ENCODE data around the gene CBLL2.

Gene CBLL2, protein sequence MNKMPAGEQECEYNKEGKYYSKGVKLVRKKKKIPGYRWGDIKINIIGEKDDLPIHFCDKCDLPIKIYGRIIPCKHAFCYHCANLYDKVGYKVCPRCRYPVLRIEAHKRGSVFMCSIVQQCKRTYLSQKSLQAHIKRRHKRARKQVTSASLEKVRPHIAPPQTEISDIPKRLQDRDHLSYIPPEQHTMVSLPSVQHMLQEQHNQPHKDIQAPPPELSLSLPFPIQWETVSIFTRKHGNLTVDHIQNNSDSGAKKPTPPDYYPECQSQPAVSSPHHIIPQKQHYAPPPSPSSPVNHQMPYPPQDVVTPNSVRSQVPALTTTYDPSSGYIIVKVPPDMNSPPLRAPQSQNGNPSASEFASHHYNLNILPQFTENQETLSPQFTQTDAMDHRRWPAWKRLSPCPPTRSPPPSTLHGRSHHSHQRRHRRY

DNA sequence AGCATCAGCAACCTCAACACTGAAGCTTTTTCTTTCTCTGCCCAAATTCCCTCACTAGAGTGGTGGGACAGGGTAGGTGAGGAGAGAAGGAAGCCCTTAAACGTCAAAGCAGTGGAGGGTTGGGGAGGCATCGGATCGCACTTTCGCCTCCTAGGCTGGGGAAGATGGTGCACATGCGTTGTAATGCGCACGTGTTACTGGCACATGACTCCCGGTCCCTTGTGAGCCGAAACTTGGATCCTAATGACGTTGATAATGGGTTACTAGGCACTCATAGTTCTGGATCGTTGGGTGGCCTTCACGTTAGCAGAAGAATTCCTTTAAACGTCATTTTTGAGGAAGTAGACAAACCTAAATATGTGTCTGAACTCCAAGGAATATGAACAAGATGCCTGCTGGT lies at the start of gene CBLL2:
Gene CBLL2, plus strand, starts transcription at position 301 of the 400 bp plus-strand sequence. Its CDS starts 79 bp downstream, at position 380.
- Histone ChIP-seq H3K9ac (ENCODE audit: low read length) (no peak within 1 kb of the TSS), H3K9me2 (replicated peaks; ENCODE audit: insufficient read depth, low read length) (no peaks in the 10 kb centered on the region), H3K79me2 (ENCODE audit: insufficient read depth, low read length) (no peaks in the 10 kb centered on the region), H2AFZ (ENCODE audit: low read depth, low read length, severe bottlenecking) (no peak within 1 kb of the TSS), H4K20me1 (ENCODE audit: low read depth, low read length) (no peaks in the 10 kb centered on the region), H3F3A (ENCODE audit: insufficient read depth) (no peaks in the 10 kb centered on the region), H3K36me3 (ENCODE audit: low read length) (no peaks in the 10 kb centered on the region), H3K4me2 (ENCODE audit: low read depth, low read length, poor library complexity, severe bottlenecking) (no peak within 1 kb of the TSS), H3K4me3 (ENCODE audit: insufficient read depth, low read length, poor library complexity, severe bottlenecking) (no peak within 1 kb of the TSS), H3K27me3 (ENCODE audit: low read length) (no peaks in the 10 kb centered on the region), H3K9me3 (ENCODE audit: insufficient read depth, low read length) (no peaks in the 10 kb centered on the region), H3K27ac (ENCODE audit: low read depth, low read length) (no peak within 1 kb of the TSS)
- no peak for TF ChIP-seq CTCF (IDR thresholded peaks at IDR 0.05; ENCODE audit: insufficient read depth, low read length, poor library complexity, severe bottlenecking)
- no peak for TF ChIP-seq EZH2phosphoT487 (conservative IDR thresholded peaks at IDR 0.05; ENCODE audit: low read length)

GRCh38 chrX:22234380-22234779 lies 38.3 kb upstream of the CBLL2 start:
- H3K4me2 ChIP-seq (ENCODE audit: low read depth, low read length, poor library complexity, severe bottlenecking) = no peak overlapping the region
- H3F3A ChIP-seq (ENCODE audit: insufficient read depth) = no peaks in the 10 kb centered on the region
- H3K4me3 ChIP-seq (ENCODE audit: insufficient read depth, low read length, poor library complexity, severe bottlenecking) = no peak overlapping the region
- H3K9me3 ChIP-seq (ENCODE audit: insufficient read depth, low read length) = no peaks in the 10 kb centered on the region
- no peaks in the 10 kb centered on the region for H4K20me1 ChIP-seq (ENCODE audit: low read depth, low read length)
- H3K9ac ChIP-seq (ENCODE audit: low read length) = no peak overlapping the region
- H3K27me3 ChIP-seq (ENCODE audit: low read length) = no peaks in the 10 kb centered on the region
- TF ChIP-seq CTCF (IDR thresholded peaks at IDR 0.05; ENCODE audit: insufficient read depth, low read length, poor library complexity, severe bottlenecking) (no peak), EZH2phosphoT487 (conservative IDR thresholded peaks at IDR 0.05; ENCODE audit: low read length) (no peak)
- no peaks in the 10 kb centered on the region for H3K36me3 ChIP-seq (ENCODE audit: low read length)
- no peaks in the 10 kb centered on the region for H3K9me2 ChIP-seq (replicated peaks; ENCODE audit: insufficient read depth, low read length)
- no peak overlapping the region for H2AFZ ChIP-seq (ENCODE audit: low read depth, low read length, severe bottlenecking)
- no peaks in the 10 kb centered on the region for H3K79me2 ChIP-seq (ENCODE audit: insufficient read depth, low read length)
- no peak overlapping the region for H3K27ac ChIP-seq (ENCODE audit: low read depth, low read length)

GRCh38 chrX:22237479-22237878 lies 35.2 kb upstream of the CBLL2 start:
- no peak for TF ChIP-seq CTCF (IDR thresholded peaks at IDR 0.05; ENCODE audit: insufficient read depth, low read length, poor library complexity, severe bottlenecking)
- TF ChIP-seq EZH2phosphoT487 (conservative IDR thresholded peaks at IDR 0.05; ENCODE audit: low read length) = no peak
- no peaks in the 10 kb centered on the region for H3K27me3 ChIP-seq (ENCODE audit: low read length)
- no peak overlapping the region for H3K9ac ChIP-seq (ENCODE audit: low read length)
- H4K20me1 ChIP-seq (ENCODE audit: low read depth, low read length) = no peaks in the 10 kb centered on the region
- H3K36me3 ChIP-seq (ENCODE audit: low read length) = no peaks in the 10 kb centered on the region
- no peaks in the 10 kb centered on the region for H3K9me2 ChIP-seq (replicated peaks; ENCODE audit: insufficient read depth, low read length)
- no peaks in the 10 kb centered on the region for H3K9me3 ChIP-seq (ENCODE audit: insufficient read depth, low read length)
- H2AFZ ChIP-seq (ENCODE audit: low read depth, low read length, severe bottlenecking) = no peak overlapping the region
- H3K4me2 ChIP-seq (ENCODE audit: low read depth, low read length, poor library complexity, severe bottlenecking) = no peak overlapping the region
- H3K4me3 ChIP-seq (ENCODE audit: insufficient read depth, low read length, poor library complexity, severe bottlenecking) = no peak overlapping the region
- no peaks in the 10 kb centered on the region for H3K79me2 ChIP-seq (ENCODE audit: insufficient read depth, low read length)
- H3K27ac ChIP-seq (ENCODE audit: low read depth, low read length) = no peak overlapping the region
- no peaks in the 10 kb centered on the region for H3F3A ChIP-seq (ENCODE audit: insufficient read depth)

Data from SU-DHL-6 (cell line).